Right atrium auricular region (tissue), 2 donors: ENCODE results near the gene ADH6. TPM values are rescaled to one million over a fixed set of nuclear protein-coding genes. Genes with fewer than 3 reads are reported as not detected.
"Not testable (repeated sequence)": the region's sequence is repeated elsewhere in the genome, so short reads cannot be mapped to it uniquely, and the experiment has no call there.

Experiments
- DNase-seq: peaks from one replicate; pipeline ENCODE4 v3.0.0-alpha.2; 2019; ENCODE audit warnings: low spot score
- H3K27ac ChIP-seq, 2 donors: fragments of 200-600 bp; sonication (generic); 1 replicate in 1 of 2; 2 replicates in 1 of 2; pipeline ENCODE4 v1.5.1; 2016 to 2019
- H3K27me3 ChIP-seq, 2 donors: fragments of 200-600 bp; sonication (generic); one replicate each; pipeline versions ENCODE4 v1.5.1 to v1.6.0; 2017 to 2019
- H3K36me3 ChIP-seq: fragments of 200-600 bp; sonication (generic); one replicate; pipeline ENCODE4 v1.5.1; 2016
- H3K4me1 ChIP-seq, 2 donors: fragments of 200-600 bp; sonication (generic); one replicate each; pipeline versions ENCODE4 v1.5.1 to v1.6.0; 2017 to 2019
- H3K4me3 ChIP-seq, 2 donors: fragments of 200-600 bp; sonication (generic); 1 replicate in 1 of 2; 2 replicates in 1 of 2; pipeline ENCODE4 v1.5.1; 2017 to 2019; ENCODE audit warnings: mild to moderate bottlenecking in 1 of 2, moderate library complexity in 1 of 2
- H3K9me3 ChIP-seq, 2 donors: fragments of 200-600 bp; sonication (generic); one replicate each; pipeline ENCODE4 v1.5.1; 2019
- CTCF ChIP-seq, 2 donors: fragments of 200-600 bp; sonication (generic); IDR thresholded peaks; one replicate each; pipeline ENCODE4 v1.5.1; 2019; ENCODE audit warnings: antibody characterized with exemption in 2 of 2
- total RNA-seq, 2 donors: library from RNA; depleted of rRNA; stranded (reverse); fragments of >200 nt; gene quantifications; one replicate each; pipeline ENCODE4 v1.1.0, GENCODE V29; 2016

The ADH6 gene
- total RNA-seq, 2 donors from 2014 or later = 3.6 TPM; not detected in 1

- Histone ChIP-seq H3K9me3 (no peaks in the 10 kb centered on the region), H3K4me1 (peaks cover 0 to 4% of the 10 kb centered on the region in 2 donors), H3K4me3 (no peak overlapping the region), H3K27me3 (no peaks in the 10 kb centered on the region), H3K27ac (peak overlapping the region; percentile 62 to 74), H3K36me3 (no peaks in the 10 kb centered on the region)
- no peak for DNase-seq
- TF ChIP-seq CTCF (IDR thresholded peaks at IDR 0.05) = no peak
These were observed 17.0 kb downstream of the ADH6 start for GRCh38 chr4:99202094-99202493.

DNA sequence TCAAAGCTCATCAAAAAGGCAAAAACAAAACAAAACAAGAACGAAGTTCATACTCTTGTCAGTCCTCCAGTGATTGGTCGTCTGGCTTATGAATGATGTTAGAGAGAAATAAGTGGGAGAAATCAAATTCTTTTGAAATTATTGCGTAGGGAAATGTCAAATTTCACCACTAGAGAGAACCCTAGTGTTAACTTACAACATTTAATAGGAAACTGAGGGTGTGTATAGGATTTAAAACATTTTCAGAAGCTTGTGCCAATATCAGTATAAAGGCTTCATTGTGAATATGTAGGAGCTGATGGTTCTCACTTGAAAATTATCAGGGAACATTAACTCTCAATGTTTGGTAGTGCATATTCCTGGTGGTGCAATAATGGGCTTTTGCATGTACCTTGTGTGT, 17.4 kb downstream of the ADH6 start:
- no peak for DNase-seq
- Histone ChIP-seq H3K27ac (peak overlapping the region in 1 of 2 donors; percentile 74), H3K36me3 (no peaks in the 10 kb centered on the region), H3K4me1 (peaks cover 0 to 4% of the 10 kb centered on the region in 2 donors), H3K27me3 (no peaks in the 10 kb centered on the region), H3K4me3 (no peak overlapping the region), H3K9me3 (no peaks in the 10 kb centered on the region)
- peak in 1 of 2 donors; percentile 53 for TF ChIP-seq CTCF (IDR thresholded peaks at IDR 0.05)

DNA sequence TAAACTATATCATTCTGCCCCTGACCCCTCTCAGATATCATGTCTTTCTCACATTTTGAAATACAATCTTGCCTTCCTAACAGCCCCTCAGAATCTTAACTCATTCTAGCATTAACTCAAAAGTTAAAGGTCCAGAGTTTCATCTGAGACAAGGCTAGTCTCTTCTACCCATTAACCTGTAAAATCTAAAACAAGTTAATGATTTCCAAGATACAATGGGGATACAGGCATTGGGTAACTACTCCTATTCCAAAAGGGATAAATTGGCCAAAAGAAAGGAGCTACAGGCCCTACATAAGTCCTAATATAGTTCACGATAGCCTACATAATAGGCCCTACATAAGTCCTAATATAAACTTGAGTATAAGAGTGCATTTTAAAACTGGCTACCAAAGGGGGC, 18.9 kb downstream of the ADH6 start:
- TF ChIP-seq CTCF (IDR thresholded peaks at IDR 0.05) = no peak
- H3K27ac ChIP-seq = no peak overlapping the region
- no peaks in the 10 kb centered on the region for H3K27me3 ChIP-seq
- no peaks in the 10 kb centered on the region for H3K9me3 ChIP-seq
- H3K36me3 ChIP-seq = no peaks in the 10 kb centered on the region
- no peak overlapping the region for H3K4me3 ChIP-seq
- H3K4me1 ChIP-seq = peaks cover 0 to 4% of the 10 kb centered on the region in 2 donors
- no peak for DNase-seq

- H3K36me3 ChIP-seq = no peaks in the 10 kb centered on the region
- no peaks in the 10 kb centered on the region for H3K9me3 ChIP-seq
- no peak for DNase-seq
- no peak overlapping the region for H3K4me3 ChIP-seq
- no peaks in the 10 kb centered on the region for H3K27me3 ChIP-seq
- no peaks in the 10 kb centered on the region for H3K4me1 ChIP-seq
- TF ChIP-seq CTCF (IDR thresholded peaks at IDR 0.05) = no peak
- H3K27ac ChIP-seq = no peak overlapping the region
These were observed 28.7 kb downstream of the ADH6 start for GRCh38 chr4:99190336-99190735.

- not testable (repeated sequence) for H3K4me3 ChIP-seq, H3K9me3 ChIP-seq, DNase-seq, H3K36me3 ChIP-seq, H3K27me3 ChIP-seq, H3K27ac ChIP-seq, H3K4me1 ChIP-seq
These were observed 29.1 kb downstream of the ADH6 start for GRCh38 chr4:99189900-99190299.

DNA sequence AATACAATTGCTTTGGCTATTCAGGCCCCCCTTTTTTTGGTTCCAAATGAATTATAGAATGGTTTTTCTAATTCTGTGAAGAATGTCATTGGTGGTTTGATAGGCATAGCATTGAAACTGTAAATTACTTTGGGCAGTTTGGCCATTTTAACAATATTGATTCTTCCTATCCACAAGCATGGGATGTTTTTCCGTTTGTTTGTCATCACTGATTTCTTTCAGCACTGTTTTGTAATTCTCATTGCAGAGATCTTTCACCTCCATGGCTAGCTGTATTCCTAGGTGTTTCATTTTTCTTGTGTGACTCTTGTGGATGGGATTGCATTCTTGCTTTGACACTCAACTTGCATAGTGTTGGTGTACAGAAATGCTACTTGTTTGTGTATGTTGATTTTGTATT, 33.0 kb downstream of the ADH6 start:
- peaks cover 0 to 9% of the 10 kb centered on the region in 2 donors for H3K9me3 ChIP-seq
- H3K27me3 ChIP-seq = no peaks in the 10 kb centered on the region
- no peak for DNase-seq
- H3K4me3 ChIP-seq = no peak overlapping the region
- TF ChIP-seq CTCF (IDR thresholded peaks at IDR 0.05) = no peak
- no peak overlapping the region for H3K27ac ChIP-seq
- H3K36me3 ChIP-seq = no peaks in the 10 kb centered on the region
- H3K4me1 ChIP-seq = no peaks in the 10 kb centered on the region
